HG02571 (cell line): ENCODE results near the gene ST6GALNAC2.

Experiments used
- ATAC-seq: cut with Tn5 transposase; IDR thresholded peaks from one replicate; pipeline ENCODE4 v1.9.1; 2021; ENCODE audit warnings: mild to moderate bottlenecking, moderate library complexity; ENCODE audit not compliant: unreplicated experiment

ST6GALNAC2 gene

GRCh38 chr17:76557368-76558197 is 28.1 kb downstream of the ST6GALNAC2 start:
- peak; percentile 84 for ATAC-seq

GRCh38 chr17:76556765-76557367 is 28.8 kb downstream of the ST6GALNAC2 start:
- ATAC-seq: peak; percentile 34

- ATAC-seq: no peak
Observed at GRCh38 chr17:76554131-76554530, 31.5 kb downstream of the ST6GALNAC2 start.

GRCh38 chr17:76553178-76553908 is 32.3 kb downstream of the ST6GALNAC2 start:
- no peak for ATAC-seq

GRCh38 chr17:76551685-76552084 is 34.0 kb downstream of the ST6GALNAC2 start:
- no peak for ATAC-seq

- no peak for ATAC-seq
Observed at GRCh38 chr17:76550712-76551615, 34.7 kb downstream of the ST6GALNAC2 start.

- ATAC-seq: no peak
Observed at GRCh38 chr17:76549539-76549938, 36.1 kb downstream of the ST6GALNAC2 start.

GRCh38 chr17:76549215-76549518 is 36.5 kb downstream of the ST6GALNAC2 start:
- ATAC-seq: no peak

GRCh38 chr17:76548378-76549214 is 37.1 kb downstream of the ST6GALNAC2 start:
- no peak for ATAC-seq

GRCh38 chr17:76547642-76548202 is 37.9 kb downstream of the ST6GALNAC2 start:
- ATAC-seq: no peak

- no peak for ATAC-seq
Observed at GRCh38 chr17:76547183-76547641, 38.4 kb downstream of the ST6GALNAC2 start.

- ATAC-seq: no peak
Observed at GRCh38 chr17:76546556-76547182, 39.0 kb downstream of the ST6GALNAC2 start.

GRCh38 chr17:76545918-76546555 is 39.6 kb downstream of the ST6GALNAC2 start:
- ATAC-seq: no peak

GRCh38 chr17:76544546-76545365 is 40.9 kb downstream of the ST6GALNAC2 start:
- ATAC-seq: no peak

GRCh38 chr17:76543826-76544545 is 41.7 kb downstream of the ST6GALNAC2 start:
- no peak for ATAC-seq

GRCh38 chr17:76543482-76543825 is 42.2 kb downstream of the ST6GALNAC2 start:
- ATAC-seq: no peak

GRCh38 chr17:76542984-76543383 is 42.7 kb downstream of the ST6GALNAC2 start:
- no peak for ATAC-seq
